Stimulated activated CD4-positive, alpha-beta T cell treated with anti-CD3 and anti-CD28 coated beads, TNF-alpha, amount 100 ng/mL, for 1 hour (primary cell): Measurements from ENCODE around the gene PRSS27.

Experiments
- DNase-seq, 3 donors: peaks; one replicate each; pipeline ENCODE4 v3.0.0-alpha.2; 2020; ENCODE audit warnings: low read depth in 3 of 3, low spot score in 1 of 3

The PRSS27 gene

GRCh38 chr16:2710021-2710710, 9.9 kb downstream of the PRSS27 start:
- no peak for DNase-seq

- no peak for DNase-seq
These were observed 10.4 kb downstream of the PRSS27 start for GRCh38 chr16:2709588-2709984.

- no peak for DNase-seq
These were observed 11.0 kb downstream of the PRSS27 start for GRCh38 chr16:2708955-2709587.

GRCh38 chr16:2708290-2708639, 11.8 kb downstream of the PRSS27 start:
- DNase-seq, result no peak

- no peak for DNase-seq
These were observed 12.4 kb downstream of the PRSS27 start for GRCh38 chr16:2707368-2708289.

GRCh38 chr16:2706611-2707311, 13.3 kb downstream of the PRSS27 start:
- no peak for DNase-seq

- no peak for DNase-seq
These were observed 13.9 kb downstream of the PRSS27 start for GRCh38 chr16:2706085-2706484.

GRCh38 chr16:2705351-2705750, 14.7 kb downstream of the PRSS27 start:
- no peak for DNase-seq

GRCh38 chr16:2704983-2705275, 15.1 kb downstream of the PRSS27 start:
- no peak for DNase-seq

- DNase-seq, result no peak
These were observed 15.7 kb downstream of the PRSS27 start for GRCh38 chr16:2704166-2704982.

- DNase-seq, result no peak
These were observed 16.9 kb downstream of the PRSS27 start for GRCh38 chr16:2702871-2703745.

GRCh38 chr16:2702438-2702825, 17.6 kb downstream of the PRSS27 start:
- no peak for DNase-seq

GRCh38 chr16:2701713-2702437, 18.1 kb downstream of the PRSS27 start:
- no peak for DNase-seq

- no peak for DNase-seq
These were observed 18.8 kb downstream of the PRSS27 start for GRCh38 chr16:2701272-2701671.

- no peak for DNase-seq
These were observed 19.2 kb downstream of the PRSS27 start for GRCh38 chr16:2700786-2701185.

- DNase-seq, result no peak
These were observed 20.0 kb downstream of the PRSS27 start for GRCh38 chr16:2699791-2700600.

- no peak for DNase-seq
These were observed 20.9 kb downstream of the PRSS27 start for GRCh38 chr16:2698965-2699750.
